Suppressor macrophage treated with lipopolysaccharide for 1 hour (primary cell): ENCODE results near the gene AKAP12.
A peak's percentile ranks its signal among the peaks of the same experiment; 100 is the strongest.
"Not testable (repeated sequence)": the region's sequence is repeated elsewhere in the genome, so short reads cannot be mapped to it uniquely, and the experiment has no call there.

Source experiments
- DNase-seq, 3 donors: peaks; one replicate each; pipeline ENCODE4 v3.0.0-alpha.2; 2020 to 2022

AKAP12 gene

DNA sequence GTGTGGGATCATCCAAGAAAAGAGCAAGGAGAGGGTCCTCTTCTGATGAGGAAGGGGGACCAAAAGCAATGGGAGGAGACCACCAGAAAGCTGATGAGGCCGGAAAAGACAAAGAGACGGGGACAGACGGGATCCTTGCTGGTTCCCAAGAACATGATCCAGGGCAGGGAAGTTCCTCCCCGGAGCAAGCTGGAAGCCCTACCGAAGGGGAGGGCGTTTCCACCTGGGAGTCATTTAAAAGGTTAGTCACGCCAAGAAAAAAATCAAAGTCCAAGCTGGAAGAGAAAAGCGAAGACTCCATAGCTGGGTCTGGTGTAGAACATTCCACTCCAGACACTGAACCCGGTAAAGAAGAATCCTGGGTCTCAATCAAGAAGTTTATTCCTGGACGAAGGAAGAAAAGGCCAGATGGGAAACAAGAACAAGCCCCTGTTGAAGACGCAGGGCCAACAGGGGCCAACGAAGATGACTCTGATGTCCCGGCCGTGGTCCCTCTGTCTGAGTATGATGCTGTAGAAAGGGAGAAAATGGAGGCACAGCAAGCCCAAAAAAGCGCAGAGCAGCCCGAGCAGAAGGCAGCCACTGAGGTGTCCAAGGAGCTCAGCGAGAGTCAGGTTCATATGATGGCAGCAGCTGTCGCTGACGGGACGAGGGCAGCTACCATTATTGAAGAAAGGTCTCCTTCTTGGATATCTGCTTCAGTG lies 110.8 kb downstream of the AKAP12 start:
- DNase-seq = no peak

DNA sequence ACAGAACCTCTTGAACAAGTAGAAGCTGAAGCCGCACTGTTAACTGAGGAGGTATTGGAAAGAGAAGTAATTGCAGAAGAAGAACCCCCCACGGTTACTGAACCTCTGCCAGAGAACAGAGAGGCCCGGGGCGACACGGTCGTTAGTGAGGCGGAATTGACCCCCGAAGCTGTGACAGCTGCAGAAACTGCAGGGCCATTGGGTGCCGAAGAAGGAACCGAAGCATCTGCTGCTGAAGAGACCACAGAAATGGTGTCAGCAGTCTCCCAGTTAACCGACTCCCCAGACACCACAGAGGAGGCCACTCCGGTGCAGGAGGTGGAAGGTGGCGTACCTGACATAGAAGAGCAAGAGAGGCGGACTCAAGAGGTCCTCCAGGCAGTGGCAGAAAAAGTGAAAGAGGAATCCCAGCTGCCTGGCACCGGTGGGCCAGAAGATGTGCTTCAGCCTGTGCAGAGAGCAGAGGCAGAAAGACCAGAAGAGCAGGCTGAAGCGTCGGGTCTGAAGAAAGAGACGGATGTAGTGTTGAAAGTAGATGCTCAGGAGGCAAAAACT lies 111.5 kb downstream of the AKAP12 start:
- DNase-seq = no peak

DNA sequence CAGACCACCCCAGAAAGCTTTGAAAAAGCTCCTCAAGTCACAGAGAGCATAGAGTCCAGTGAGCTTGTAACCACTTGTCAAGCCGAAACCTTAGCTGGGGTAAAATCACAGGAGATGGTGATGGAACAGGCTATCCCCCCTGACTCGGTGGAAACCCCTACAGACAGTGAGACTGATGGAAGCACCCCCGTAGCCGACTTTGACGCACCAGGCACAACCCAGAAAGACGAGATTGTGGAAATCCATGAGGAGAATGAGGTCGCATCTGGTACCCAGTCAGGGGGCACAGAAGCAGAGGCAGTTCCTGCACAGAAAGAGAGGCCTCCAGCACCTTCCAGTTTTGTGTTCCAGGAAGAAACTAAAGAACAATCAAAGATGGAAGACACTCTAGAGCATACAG lies 112.0 kb downstream of the AKAP12 start:
- DNase-seq = no peak

DNA sequence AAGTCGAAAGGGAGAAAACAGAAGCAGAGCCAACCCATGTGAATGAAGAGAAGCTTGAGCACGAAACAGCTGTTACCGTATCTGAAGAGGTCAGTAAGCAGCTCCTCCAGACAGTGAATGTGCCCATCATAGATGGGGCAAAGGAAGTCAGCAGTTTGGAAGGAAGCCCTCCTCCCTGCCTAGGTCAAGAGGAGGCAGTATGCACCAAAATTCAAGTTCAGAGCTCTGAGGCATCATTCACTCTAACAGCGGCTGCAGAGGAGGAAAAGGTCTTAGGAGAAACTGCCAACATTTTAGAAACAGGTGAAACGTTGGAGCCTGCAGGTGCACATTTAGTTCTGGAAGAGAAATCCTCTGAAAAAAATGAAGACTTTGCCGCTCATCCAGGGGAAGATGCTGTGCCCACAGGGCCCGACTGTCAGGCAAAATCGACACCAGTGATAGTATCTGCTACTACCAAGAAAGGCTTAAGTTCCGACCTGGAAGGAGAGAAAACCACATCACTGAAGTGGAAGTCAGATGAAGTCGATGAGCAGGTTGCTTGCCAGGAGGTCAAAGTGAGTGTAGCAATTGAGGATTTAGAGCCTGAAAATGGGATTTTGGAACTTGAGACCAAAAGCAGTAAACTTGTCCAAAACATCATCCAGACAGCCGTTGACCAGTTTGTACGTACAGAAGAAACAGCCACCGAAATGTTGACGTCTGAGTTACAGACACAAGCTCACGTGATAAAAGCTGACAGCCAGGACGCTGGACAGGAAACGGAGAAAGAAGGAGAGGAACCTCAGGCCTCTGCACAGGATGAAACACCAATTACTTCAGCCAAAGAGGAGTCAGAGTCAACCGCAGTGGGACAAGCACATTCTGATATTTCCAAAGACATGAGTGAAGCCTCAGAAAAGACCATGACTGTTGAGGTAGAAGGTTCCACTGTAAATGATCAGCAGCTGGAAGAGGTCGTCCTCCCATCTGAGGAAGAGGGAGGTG lies 112.9 kb downstream of the AKAP12 start:
- DNase-seq = no peak

DNA sequence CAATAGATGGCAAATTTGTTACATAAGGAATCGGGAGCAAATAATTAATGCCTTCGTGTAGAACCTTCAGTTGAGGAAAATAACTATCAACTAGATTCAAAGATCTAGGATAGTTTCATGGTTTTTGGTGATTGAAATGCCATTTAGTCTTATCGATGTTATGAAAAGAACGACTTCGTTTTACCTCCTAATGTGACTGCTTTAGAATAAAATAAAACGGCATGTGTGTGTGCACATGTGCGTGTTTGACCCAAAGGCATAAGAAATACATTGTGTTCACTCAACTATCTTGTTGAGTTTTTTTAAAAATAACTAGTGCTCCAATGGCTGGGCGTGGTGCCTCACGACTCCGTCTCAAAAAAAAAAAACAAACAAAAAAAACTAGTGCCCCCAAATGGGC lies 114.0 kb downstream of the AKAP12 start:
- no peak for DNase-seq

DNA sequence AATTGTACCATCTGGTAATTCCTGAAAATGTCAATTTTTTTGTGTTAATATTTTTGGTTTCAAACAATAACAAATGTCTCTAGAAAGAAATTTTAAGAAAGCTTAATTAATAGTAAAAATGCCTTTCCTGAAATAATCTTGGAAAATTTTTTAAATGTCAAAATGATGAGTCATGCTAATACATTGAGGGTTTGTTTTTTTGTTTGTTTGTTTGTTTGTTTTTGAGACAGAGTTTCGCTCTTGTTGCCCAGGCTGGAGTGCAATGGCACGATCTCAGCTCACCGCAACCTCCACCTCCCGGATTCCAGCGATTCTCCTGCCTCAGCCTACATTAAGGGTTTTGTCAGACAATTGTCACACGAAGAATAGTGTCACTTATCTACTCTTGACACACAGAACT lies 117.2 kb downstream of the AKAP12 start:
- not testable (repeated sequence) for DNase-seq

DNA sequence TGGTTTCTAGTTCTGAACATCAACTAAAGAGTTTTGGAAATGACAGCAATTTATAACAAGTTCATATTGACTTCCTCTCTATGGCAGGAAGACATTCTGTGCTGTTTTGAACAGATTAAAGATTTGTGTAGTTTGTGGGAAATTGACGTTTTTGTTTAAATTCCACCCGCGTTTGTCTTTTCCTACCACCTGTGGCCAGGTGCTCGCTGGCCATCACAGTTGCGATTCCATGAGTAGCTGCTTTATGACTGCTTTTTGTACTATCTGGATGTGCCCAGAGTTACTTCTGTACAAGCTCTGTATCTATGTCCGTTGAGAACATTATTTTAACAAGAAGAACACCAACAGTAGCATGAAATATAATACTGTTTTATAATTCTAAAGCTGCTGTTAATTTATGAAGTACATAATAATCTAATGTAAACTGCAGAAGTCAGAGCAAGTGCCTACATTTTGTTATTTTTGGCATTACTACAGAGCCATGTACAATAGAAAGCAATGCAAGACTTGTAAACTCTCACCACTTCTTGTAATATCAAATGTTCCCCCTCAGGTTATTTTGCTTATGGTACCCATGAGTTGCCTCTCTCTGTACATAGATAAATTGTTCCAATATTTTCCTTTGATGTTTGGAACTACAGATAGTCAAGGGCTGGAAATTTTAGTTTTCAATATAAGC lies 118.1 kb downstream of the AKAP12 start:
- DNase-seq = no peak

DNA sequence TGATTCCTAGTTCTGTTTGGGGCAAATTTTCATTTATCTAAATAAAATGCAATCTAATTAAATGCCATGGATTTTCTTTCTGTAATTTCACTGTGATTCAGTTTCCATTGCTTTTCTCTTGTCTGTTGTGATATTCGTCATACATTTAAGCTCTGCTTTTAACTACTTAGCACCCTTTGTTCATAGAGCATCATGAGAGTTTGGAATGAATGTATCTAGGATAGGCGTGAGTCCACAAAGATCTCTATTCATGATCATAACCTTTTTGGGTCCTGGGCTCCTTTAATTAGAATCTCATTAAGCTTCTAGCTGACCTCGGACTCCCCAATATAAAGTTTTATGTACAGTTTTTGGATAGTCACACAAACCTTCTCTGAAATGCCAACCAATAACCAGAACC lies 118.7 kb downstream of the AKAP12 start:
- no peak for DNase-seq

DNA sequence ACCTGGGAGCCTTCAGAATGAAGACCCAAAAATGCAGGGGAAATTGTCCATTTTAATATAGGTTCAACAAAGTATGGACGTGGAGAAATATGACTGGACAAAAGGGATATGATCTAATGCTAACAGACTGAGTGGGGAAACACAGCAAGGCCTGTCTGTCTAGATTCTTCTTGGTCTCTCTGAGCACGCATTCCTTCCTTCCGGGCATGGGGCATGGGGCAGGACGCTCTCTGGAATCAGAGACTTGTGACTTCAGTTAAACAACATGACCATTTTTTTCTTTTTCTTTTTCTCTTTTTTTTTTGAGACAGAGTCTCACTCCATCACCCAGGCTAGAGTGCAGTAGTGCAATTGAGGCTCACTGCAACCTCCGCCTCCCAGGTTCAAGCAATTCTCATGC lies 119.7 kb downstream of the AKAP12 start:
- DNase-seq = no peak

DNA sequence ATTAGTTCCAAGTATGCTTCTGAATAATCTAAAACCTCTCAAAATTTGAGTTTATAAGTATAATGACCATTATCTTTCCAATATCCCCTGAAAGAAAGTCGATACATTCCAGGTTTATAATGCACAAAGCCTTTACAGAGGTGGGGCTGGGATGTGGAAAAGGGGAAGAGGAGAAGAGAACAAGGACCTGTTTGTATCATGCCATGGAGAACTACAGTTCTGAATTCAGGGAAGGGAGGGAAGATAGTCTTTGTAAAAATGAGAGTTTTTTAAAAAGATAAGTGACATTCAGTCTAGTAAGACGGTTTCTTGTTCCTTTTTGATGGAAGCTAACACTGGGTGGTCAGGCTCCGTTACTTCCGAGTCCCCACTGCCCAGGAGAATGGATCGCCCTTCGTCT lies 125.5 kb downstream of the AKAP12 start:
- DNase-seq = no peak

DNA sequence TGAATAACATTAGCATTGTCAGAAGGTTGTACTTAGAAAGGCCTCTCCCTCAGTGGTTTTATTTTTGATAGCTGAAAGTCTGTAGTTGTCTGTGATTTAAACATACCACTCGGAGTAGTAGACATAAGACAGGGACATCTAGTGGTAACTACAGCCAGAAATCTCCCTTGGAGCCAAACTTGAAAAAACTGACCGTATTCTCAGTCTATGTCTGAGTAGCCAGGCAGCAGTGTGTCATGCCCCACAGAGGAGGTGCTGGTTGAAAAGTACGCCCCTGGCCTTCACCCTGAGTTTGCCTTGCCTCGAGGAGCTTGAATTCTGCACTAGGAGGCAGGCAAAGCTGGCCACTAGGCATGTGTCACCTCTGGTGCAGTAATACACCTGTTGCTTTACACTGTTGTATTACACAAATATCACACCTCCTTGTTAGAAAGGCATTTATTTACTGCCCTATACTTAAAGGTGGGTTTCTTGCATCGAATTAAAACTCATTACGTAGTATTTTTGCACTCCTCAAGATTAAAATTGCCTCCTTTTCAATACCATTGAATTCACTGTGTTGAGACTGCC lies 130.8 kb downstream of the AKAP12 start:
- no peak for DNase-seq

DNA sequence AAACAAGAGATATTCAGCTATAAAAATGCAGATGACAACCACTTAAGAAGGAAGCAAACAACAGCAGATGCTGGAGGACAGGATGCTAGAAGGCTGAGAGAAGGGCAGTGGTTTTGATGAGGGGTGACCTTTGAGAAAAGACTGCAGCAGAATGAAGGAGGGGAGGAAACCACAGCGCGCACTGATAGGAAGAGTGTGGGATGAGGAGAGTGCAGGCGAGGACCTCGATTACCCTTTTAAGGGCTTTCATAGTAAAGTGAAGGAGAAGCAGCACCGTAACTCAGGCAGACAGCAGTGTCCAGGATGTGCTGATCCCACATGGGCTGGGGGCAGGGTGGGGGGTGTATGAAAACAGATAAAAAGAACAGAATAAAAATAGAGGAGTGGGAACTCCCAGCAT lies 132.4 kb downstream of the AKAP12 start:
- no peak for DNase-seq

DNA sequence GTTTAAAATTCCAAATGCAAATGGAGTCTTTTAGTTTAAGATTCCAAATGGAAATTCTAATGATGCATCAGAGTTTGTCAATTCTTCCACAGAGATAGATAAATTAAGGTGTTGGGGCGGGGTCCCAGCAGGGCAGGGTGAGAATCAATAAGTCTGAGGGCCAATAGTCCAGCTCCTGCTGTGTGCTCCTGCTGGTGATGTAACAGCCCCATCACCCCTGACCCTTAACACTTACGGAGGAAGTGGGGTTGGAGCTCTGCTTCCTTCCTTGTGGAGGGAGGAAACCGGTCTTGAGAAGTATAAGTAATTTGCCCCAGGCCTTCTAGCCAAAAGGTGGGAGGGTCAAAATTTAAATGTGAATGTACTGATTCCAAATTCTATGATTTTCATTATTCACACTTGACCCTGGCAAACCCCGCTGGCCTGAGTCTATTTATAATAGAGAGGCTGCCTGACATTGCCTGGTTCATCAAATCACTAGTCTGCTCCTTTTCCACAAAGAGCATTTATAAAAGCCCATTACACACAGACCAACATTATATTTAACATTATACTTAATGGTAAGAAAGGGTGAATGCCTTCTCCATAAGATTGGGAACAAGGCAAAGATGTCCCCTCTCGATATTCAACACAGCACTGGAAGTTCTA lies 134.4 kb downstream of the AKAP12 start:
- DNase-seq = peak; percentile 29 to 42 (median 40)

DNA sequence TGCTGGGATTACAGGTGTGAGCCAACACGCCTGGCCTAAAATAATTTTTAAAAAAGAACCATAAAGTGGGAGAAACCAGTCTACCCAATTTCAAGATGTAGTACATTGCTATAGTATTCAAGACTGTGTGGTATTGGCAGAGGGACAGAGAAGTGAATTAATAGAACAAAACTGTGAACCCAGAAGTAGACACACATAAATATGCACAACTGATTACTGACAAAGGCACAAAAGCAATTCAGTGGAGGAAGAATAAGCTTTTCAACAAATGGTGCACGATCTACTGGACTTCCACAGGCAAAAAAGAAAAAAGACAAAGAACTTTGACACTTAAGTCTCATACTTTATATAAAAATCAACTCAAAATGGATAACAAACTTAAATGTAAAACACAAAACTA lies 136.1 kb downstream of the AKAP12 start:
- no peak for DNase-seq

DNA sequence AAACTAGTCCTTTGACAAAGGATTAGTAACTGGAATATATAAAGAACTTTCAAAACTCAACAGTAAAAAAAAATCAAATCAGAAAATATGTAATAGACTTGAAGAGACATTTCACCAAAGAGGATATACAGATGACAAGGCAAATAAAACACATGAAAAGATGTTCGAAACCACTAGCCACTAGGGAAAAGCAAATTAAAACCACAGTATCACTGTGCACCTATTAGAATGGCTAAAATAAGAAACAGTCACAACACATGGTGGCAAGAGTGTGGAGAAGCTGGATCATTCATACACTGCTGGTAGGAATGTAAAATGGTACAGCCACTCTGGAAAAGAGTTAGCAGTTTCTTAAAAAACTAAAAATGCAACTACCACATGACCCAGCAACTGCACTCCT lies 136.7 kb downstream of the AKAP12 start:
- DNase-seq = no peak

DNA sequence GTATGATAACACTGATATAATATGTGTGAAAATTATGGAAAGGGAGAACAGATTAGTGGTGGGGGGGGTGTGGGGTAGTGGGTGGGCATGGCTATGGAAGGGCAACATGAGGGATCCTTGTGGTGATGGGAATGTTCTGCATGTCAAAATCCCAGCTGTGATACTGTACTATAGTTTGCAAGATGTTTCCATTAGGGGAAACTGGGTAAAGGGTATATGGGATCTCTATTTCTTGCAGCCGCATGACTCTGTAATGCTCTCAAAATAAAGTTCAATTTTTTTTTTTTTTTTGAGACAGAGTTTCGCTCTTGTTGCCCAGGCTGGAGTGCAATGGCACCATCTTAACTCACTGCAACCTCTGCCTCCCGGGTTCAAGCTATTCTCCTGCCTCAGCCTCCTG lies 137.3 kb downstream of the AKAP12 start:
- DNase-seq = no peak

DNA sequence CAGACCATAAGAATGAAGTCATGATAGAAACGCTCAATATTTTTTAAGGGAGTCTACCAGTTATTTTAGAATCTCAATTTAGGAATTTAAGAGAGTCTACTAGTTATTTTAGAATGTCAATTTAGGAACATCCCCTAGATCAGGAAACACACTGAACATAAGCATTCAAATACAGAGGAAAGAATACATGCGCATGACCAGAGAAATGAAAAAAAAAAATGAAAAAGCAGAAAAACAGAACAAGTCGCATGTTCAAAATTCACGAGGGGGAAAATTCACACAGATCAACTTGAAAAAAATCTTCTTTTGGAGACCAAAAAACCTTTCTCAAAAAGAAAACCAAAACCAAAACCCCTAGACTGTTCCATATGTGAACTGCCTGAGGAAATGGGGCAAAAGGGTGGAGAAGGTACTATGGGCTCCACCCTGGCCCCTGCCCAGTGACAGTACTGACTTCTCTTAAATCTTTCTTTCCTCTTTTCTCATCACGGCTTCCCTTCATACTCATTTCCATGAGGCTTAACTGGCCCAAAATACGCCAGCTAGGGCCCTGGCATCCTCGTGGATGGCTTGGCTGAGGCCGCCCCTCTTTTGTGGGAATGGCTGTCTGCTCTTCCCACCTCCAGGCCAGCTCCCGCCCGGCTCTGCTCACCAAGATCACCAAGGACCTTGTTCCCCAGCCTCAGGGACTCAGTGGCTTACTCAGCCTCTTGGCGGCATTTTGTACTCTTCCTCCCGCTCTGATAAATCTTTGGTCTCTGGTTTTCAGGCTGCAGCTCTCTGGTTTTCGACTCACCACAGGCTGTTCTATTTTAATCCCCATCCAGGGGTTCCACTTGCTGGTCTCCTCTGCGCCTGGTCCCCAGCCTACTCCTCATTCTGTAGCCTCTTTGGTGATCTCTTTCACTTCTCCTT lies 140.4 kb downstream of the AKAP12 start:
- DNase-seq = peak; percentile 62 to 68 (median 67)

DNA sequence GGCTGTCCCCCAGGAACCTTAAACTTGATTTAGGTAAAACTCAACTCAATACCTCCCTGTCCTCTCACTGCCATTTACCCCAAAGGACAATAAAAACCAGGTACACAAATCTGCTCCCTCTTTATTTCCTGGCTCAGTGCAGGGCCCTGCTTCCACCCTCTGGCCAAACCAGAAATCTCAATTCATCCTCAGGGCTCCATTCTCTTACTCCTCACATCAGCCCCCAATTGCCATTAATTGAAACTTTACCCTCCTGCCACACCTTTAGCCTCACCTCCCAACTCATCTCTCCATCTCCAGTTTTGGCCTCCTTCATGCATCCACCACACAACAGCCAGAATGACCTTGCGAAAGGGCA lies 141.1 kb downstream of the AKAP12 start:
- DNase-seq = no peak

DNA sequence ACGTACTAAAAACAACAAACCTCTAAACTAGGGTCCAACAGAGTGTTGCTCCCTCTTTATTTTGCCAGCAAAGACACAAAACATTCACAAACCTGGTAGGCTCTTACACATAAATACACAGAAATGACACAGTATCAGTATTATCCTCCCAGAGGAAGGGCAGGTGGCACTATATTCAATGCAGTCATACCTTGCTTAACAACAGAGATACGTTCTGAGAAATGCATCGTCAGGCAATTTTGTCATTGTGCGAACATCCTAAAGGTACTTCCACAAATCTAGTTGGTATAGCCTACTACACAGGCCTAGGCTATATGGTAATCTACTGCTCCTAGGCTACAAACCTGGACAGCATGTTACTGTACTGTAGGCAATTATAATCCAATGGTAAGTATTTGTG lies 142.0 kb downstream of the AKAP12 start:
- DNase-seq = no peak

DNA sequence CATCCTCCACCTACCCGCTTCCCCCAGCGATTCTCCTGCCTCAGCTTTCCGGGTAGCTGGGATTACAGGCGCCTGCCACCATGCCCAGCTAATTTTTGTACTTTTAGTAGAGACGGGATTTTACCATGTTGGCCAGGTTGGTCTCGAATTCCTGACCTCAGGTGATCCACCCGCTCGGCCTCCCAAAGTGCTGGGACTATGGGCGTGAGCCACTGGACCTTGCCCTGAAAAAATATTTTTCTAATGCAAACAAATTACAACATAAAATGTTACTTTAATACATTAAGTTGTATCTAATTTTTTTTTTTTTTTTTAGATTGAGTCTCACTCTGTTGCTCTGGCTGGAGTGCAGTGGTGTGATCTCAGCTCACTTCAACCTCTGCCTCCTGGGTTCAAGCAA lies 142.9 kb downstream of the AKAP12 start:
- DNase-seq = not testable (repeated sequence)

DNA sequence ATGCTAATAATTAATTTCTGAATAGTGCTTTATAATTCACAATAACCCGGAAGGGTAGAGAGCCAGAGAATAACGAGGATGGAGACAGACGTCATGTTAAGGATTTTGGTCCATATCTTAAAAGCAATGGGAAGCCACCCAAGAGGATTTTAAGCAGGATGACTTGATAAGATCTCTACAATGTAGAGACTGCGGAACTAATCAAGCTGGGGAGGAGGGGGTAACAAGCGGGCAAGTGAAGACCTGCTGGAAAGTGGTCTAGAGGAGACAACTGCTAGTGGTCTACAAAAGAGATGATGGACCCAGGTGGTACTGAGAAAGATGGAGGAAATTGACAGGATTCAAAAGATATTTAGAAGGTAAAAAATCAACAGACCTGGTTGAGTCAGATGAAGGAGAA lies 144.4 kb downstream of the AKAP12 start:
- no peak for DNase-seq
